NCI-H2171 treated with DMSO at 0.1 percent for 48 hours (cell line): ENCODE results near the gene DACT2.

ENCODE experiments used
- DNase-seq: peaks from one replicate; lab custom pipeline; 2025; lab: John Stamatoyannopoulos, UW

DACT2 gene

DNA sequence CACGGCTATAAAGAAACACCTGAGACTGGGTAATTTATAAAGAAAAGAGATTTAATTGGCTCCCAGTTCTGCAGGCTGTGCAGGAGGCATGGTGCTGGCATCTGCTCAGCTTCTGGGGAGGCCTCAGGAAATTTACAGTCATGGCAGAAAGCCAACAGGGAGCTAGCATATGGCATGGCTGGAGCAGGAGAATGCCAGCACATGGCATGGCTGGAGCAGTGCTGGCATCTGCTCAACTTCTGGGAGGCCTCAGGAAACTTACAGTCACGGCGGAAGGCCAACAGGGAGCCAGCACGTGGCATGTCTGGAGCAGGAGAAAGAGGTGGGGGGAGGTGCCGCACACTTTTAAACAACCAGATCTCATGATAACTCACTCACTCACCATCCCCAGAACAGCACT, 32.5 kb upstream of the DACT2 start:
- DNase-seq: peak; percentile 39

DNA sequence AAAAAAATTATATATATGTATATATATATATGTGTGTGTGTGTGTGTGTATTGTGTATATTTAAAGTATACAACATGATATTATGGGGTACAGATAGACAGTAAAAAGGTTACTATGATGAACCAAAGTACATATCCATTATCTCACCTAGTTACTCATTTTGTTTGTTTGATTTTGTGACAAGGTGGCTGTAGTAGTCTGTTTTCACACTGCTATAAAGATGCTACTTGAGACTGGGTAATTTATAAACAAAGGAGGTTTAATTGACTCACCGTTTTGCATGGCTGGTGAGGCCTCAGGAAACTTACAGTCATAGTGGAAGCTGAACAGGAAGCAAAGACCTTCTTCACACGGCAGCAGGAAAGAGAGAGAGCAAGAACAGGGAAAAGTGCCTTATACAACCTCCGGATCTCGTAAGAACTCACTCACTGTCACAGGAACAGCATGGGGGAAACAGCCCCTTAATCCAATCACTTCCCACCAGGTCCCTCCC, 30.2 kb upstream of the DACT2 start:
- no peak for DNase-seq

DNA sequence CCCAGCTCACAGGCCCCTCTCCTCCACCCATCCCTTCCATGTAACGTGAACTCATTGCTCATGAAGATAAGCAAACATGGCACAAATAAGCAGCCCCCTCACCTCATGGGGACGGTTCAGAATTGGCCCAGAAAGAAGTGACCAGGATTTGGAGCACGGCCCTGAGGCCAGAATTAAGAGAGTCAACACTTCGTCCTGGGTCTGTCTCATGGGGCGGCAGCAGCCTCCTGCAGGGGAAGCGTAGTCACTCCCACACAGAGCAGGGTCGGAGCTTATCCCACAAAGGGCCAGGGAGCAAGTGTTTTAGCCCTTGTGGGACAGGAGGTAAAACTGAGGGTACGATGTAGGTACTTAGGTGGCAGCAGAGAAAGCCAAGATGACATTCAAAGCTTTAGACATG, 28.6 kb upstream of the DACT2 start:
- no peak for DNase-seq

DNA sequence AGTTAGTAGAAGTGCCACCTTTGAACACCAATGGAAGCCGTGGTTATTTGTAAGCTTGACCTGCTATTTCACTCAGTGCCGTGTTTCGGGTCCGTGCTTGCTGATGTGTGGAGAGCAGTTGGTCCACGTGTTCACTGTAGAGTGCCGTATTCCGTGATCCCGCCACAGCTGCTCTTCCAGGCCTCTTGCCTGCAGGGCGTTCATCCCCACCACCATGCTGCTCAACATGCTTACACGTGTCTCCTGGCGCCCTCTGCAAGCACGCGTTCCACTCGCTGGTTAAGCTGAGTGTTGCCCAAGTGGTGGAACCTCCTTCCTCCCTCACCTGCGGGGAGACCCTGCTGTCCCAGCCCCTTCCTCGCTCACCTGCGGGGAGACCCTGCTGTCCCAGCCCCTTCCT, 28.0 kb upstream of the DACT2 start:
- no peak for DNase-seq

DNA sequence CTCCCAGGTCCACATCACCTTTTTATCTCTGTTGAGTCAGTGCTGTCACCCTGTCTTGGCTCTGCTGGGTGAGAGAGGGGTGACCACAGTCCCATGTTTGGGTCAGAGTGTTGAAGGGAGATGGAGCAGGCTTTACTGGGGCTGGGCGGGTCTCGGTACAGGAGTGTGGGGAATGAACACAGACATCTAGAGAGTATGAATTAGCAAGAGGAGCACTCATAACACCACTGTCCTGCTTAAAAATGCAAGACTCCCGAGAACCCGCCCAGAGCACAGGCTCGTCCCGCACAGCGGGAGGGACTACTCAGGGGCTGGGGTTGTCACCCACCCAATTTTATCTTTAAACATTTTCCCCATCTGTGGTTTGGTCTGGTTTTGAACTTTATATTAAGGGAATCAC, 27.5 kb upstream of the DACT2 start:
- no peak for DNase-seq

DNA sequence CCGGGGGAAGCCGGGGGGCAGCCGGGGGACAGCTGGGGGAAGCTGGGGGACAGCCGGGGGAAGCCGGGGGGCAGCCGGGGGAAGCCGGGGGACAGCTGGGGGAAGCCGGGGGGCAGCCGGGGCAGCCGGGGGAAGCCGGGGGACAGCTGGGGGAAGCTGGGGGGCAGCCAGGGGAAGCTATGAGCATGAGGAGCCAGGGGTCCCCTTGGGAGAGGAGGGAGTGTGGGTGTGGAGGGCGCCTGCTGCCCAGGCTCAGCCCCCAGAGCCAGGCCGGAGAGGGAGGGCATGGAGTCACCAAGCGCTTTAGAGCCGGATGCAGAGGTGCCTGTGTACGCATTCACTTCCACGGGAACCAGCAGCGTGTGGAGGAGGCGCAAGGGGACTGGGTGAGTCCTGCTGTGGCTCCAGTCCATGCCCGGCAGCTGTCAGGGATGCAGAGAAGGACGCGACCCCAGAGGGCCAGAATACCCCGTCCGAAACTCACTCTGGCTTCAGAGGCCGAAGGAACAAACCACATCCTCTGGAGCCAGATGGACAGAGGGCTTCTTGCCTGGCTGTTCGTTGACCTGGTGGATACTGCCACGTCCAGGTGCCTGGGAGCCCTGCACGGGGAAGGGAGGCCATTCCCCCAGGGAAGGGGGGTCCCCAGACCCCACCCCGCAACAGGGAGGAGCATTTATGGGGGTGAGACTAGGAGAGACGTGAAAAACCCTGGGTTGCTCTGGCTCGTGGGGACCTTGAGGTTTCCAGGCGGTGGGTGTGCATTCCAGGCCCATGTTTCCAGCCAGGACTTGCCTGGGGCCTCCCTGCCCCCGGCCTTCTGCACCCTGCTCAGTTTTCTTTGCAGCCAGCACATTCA, 26.5 kb upstream of the DACT2 start:
- DNase-seq: no peak

DNA sequence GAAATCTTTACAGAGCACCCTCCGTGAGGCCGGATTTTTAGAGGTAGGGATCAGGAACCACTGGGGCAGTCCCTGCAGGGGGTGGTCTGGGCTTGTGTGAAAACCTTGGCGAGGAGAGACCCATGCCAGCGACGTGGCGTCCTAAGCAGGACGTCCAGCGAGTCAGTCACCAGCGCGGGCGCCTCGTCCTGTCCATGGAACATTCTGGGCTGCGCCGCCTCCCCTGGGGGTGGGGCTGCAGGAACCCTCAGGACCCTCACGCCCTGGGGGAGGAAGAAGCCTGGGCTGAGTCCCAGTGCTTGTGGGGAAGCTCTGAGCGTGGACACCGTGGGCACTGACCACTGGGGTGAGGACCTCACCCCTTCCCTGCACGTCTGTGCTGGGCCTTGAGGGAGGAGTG, 25.7 kb upstream of the DACT2 start:
- no peak for DNase-seq

DNA sequence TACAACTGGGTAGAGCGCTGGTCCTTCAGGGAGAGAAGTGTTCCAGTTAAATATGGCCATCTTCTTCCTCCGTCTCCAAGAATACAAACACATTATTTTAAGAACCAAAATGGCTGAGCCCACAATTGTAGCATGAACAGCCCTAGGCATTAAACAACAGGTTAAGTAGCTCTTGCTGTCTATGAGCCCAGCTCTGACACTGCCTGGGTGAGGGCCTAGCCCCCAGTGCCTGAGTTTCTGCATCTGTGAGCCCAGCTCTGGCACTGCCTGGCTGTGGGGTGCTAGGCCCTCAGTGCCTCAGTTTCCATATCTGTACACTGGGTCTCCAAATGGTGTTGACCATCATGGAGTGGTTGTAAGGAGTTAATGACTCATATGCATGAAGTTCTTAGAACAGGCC, 24.8 kb upstream of the DACT2 start:
- DNase-seq: no peak

DNA sequence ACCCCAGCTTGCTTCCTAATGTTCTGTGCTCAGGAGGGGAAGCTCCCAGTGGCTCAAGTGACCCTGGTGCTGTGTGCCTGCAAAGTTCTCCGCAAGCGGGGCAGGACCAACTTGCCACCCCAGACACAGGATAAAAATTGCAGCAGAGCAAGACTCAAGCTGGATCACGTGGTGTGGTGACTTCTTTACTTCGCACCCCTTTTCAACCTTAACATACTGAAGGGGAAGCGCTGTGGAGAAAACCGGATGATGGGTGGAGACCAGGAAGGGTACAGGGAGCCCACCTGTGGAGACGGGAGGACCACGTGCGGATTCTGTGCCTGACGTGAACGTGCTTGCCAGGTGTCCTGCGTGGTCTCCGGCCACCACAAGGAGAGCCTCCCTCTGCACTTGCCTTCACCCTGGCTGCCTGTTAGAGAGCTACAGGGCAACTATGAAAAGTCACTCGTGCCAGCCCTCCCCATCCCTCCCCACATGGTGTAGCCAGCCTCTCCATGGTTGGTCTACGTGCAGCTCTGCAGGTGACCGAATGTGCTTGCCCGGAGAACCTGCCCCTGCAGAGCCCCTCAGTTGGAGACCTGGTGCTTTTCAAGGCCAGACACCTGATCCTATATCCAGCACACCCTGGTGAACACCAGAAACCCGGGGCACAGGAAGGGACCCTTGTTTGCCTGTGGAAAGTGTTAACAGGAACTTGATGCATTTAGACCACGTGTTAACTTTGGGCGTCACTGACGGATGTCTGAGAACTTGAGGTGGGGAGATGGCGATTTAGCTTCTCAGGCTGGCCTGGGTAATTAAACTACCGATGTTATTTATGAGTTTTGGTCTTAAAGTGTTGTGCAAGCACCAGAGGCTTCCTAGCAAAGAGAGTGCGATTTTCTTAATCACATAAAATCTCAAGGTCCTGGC, 23.9 kb upstream of the DACT2 start:
- DNase-seq: no peak

DNA sequence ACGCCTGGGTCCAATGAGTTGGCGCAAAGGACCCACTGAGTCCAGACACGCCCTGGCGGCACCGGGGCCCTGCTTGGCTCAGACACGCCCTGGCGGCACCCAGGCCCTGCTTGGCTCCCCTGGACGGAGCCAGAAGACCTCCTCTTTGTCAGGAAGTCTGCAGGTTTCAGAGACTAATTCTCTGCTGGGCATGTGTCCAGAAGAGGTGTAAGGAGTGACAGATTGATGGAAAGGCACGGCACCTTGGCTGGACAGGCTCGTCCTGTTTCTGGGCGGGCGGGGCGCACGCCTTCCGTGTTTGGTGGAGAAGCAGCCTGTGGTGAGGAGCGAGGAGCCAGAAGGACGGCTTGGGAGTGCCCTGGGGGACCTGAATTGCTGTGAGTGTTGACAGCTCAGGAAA, 23.1 kb upstream of the DACT2 start:
- no peak for DNase-seq

DNA sequence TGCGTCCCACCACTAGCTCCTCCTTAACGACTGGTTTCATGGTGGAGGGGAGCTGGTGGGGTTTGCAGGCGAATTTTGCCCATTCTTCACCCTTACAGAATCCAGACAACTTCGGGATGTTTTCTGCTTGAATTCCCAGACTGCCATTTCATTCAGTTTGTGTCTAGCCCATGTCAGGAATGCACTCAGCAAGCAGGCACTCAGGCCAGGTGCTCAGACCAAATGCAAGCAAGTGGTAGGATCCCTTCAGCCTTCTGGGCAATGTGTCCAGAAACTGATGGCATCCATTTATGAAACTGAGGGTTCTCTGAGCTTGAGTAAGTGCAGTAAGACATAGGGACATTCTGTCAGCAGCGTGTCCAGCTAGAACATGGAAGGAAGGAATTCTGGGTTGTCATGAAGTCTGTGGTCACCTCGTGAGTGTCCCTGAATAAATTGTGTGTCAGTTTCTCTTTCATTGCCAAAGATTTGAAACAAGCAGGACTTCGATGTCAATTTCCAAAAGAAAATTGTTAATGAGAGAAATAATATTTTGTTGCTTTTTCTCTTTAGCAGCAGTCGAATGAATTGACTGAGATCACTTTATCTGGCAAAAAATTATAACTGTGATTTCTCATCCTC, 21.8 kb upstream of the DACT2 start:
- no peak for DNase-seq

DNA sequence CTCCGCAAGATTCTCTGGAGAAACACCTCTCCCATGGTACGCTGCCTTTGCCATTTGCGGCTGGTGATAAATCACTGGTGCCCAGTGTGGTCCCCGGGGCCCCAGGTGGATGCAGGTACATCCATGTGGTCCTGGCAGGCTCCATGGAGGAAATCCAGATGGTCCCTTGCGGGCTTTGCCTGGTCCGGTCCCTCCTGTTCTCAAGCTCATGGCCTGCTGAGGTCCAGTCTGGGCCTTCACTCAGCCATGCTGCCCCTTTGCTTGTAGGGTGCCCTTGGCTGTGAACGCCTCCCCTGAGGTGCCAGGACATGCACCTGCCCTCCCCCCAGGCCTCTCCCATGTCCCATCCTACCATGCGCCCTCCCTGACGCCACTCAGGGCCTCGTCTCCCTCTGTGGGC, 21.2 kb upstream of the DACT2 start:
- DNase-seq: no peak

DNA sequence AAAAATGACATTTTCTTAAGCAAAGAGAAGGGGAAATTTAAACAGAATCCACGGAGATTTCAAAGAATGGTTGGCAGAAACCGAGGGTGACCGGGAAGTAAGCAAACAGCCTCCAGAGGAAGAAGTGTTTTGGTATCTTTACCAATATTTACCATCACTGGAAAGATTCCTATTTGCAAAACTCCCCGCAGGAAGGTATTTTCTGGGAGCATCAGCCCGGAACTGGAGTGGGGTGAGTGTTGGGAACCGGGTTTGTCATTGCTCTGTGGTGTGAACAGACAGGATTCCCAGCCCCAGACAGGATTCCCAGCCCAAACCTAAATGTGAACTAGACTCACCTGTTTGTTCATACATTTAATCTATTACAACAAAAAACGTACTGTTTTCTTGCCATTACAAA, 19.2 kb upstream of the DACT2 start:
- DNase-seq: no peak

DNA sequence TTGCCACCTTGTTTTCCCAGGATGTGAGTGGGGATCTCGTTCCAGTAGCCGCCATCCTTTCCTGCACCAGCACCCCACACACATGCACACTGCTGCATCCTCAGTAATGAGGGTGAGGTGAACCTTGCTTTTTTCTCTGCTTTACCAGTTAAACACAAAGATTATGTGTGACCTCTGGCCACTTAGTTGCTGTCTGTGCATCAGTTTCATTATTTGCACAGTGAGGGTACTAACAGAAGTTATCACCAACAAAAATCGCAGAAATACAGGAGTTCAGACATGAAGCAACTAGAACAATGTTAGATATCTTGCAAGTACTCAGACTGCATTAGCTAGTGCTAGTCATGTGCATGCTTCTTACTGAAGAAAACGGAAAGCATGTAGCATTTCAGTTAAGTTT, 17.4 kb upstream of the DACT2 start:
- DNase-seq: no peak

DNA sequence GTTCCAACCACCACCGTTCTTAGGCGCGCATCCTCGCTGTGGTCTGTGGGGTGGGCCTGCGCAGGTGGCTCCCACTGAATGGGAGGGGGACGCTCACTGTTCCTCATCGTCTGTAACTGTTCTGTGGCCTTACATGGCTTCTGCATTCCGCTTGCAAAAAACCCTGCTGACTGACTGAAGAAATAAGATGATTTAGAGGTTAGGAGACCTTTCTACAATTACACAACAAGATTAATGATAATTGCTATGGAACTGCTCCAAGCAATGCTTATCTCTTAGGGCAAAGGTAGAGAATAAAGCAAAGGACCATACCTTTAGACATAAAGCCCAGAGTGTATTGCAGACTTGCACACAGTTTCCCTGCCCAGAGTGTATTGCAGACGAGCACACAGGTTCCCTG, 14.4 kb upstream of the DACT2 start:
- DNase-seq: no peak

DNA sequence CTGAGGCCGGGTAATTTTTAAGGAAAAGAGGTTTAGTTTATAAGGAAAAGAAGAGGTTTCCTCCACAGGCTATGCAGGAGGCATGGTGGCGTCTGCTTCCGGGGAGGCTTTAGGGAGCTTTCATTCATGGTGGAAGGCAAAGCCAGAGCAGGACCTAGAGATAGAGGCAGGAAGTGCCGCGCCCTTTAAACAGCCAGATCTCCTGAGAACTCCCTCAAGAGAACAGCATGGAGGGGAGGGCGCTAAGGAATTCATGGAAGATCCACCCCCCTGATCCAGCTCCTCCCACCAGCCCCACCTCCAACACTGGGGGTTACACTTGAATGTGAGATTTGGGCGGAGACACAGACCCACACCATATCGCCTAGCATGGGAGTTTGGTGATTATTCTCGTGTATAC, 13.9 kb upstream of the DACT2 start:
- no peak for DNase-seq

DNA sequence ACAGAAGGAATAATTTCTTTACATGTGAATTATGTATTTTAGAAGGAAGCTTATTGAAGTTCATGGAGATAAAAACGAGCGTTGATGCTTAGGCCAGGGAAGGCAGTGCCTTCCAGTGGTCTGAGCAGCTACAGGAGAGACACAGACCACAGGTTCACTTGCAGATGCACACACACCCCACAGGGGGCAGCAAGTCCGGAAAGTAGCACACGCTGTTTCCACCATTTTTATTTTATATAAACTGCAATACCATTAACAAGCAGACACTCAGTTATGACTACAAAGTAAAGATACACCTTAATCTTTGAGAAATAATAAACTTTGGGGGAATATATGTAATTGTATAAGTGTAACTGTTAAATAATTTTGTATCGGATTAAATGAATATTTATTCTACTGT, 13.5 kb upstream of the DACT2 start:
- DNase-seq: no peak

DNA sequence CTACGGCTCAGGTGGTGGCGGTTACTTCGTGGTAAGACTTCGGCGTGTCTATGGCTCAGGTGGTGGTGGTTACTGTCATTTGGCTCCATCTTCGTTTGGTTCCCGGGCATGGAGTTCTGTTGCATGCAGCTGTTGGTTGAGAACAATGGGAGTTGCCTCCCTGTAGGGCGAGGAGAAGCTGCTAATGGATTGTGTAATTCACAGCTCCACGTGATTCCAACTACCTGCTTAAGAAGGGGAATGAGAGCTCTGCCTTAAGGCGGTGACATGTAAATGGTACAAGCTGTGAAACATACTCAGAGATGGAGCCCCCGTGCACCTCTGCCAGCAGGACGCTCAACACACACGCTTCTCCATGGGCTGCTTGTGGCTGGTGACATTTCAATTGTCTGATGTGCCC, 12.4 kb upstream of the DACT2 start:
- no peak for DNase-seq

DNA sequence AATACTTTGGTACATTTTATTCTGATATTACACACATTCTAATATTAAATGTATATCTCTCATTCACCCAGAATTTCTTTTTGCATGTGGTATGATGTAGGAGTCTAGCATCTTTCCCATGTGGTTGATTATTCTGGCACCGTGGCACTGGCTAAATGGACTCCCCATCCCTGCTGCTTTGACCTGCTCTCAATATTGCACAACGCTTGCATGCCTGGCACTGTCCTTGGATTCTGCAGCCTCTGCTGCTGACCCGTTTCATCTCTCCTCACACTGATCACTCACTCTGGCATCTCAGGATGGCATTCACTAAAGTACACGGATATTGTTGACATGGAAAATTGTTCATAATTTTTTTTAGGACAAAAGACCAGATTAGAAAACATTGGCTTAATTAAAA, 11.5 kb upstream of the DACT2 start:
- no peak for DNase-seq

DNA sequence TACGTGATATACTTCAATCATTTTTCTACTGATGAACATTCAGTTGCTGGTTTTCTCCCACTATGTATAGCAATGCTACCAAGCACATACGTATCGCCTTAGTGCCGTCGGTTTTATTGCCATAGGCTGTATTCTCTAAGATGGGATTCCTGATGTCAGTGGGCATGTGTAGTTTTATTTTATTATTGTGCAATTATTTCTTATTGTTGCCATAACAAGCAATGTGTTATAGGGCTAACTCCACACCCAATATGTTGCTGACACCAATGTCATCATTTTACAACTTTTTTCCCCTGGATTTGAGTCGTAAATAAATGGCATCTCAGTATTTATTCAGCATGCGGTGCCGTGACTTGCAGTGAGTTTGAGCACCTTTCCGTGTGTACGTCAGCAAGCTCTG, 10.8 kb upstream of the DACT2 start:
- no peak for DNase-seq

DNA sequence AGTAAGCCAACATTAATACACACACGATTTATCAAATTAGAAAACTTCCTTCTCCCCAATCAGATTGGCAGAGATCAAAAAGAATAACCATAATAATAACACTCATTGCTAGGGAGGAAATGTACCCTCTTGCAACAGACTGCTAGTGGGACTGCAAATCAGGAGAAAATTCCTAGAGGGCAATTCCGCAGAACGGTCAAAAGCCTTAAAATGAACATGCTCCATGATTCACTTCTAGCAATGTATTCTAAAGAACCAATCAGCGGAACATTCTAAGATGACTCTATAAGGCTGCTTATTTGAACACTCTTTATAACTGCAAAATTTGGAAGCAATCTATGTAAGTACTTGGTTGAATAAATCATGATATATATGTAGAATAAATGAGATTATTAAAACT, 8.5 kb upstream of the DACT2 start:
- DNase-seq: no peak
